IPS-15b (cell line): ENCODE measurements around the gene SLC45A1.

Source experiments
- H3K27me3 ChIP-seq: one replicate; pipeline ENCODE4 v1.6.1; 2013; ENCODE audit warnings: low read length; ENCODE audit not compliant: control insufficient read depth, insufficient read depth
- H3K36me3 ChIP-seq: one replicate; pipeline ENCODE4 v1.6.1; 2013; ENCODE audit warnings: low read length; ENCODE audit not compliant: control insufficient read depth, insufficient read depth
- H3K4me1 ChIP-seq: one replicate; pipeline ENCODE4 v1.6.1; 2013; ENCODE audit warnings: mild to moderate bottlenecking, low read length; ENCODE audit not compliant: control insufficient read depth, insufficient read depth
- H3K4me3 ChIP-seq: one replicate; pipeline ENCODE4 v1.5.1; 2013; ENCODE audit warnings: low read depth, low read length
- H3K9ac ChIP-seq: one replicate; pipeline ENCODE4 v1.6.1; 2013; ENCODE audit warnings: low read depth, mild to moderate bottlenecking, low read length
- H3K9me3 ChIP-seq: one replicate; pipeline ENCODE4 v1.6.1; 2013; ENCODE audit warnings: mild to moderate bottlenecking, low read length; ENCODE audit not compliant: control insufficient read depth, insufficient read depth

SLC45A1 gene

DNA sequence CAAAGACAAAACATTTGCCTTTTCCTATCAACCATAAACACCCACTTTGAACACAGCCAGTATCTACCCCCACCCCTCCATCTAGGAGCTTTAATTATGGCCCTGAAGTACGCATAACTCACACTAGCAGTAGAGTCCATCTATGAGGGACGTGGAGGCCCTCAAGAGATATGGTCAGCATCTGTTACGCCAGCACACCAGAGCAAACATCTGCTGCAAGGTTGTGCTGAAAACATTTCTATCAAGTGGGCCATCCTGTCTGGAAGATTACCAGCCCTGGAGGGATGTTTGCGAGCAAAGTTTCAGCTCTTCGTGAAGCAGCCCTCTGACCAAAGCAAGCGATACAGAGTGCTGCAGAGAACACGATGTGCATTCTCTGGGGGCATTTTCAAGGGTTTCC is 74.6 kb downstream of the SLC45A1 start:
- H3K4me3 ChIP-seq = no peak overlapping the region
- no peaks in the 10 kb centered on the region for H3K9me3 ChIP-seq
- H3K4me1 ChIP-seq = peaks cover 20% of the 10 kb centered on the region
- no peaks in the 10 kb centered on the region for H3K36me3 ChIP-seq
- H3K27me3 ChIP-seq = no peaks in the 10 kb centered on the region
- H3K9ac ChIP-seq = no peak overlapping the region
